Measurements from ENCODE around the gene DKK1.

The DKK1 gene

GRCh38 chr10:52308251-52309031 is 5.6 kb upstream of the DKK1 start (continued):
- TF ChIP-seq ZBTB10 (tag by site-specific recombination; IDR thresholded peaks at IDR 0.05): no peak
- TF ChIP-seq BCL6B (tag by site-specific recombination; IDR thresholded peaks at IDR 0.05): no peak
- TF ChIP-seq PRDM4 (tag by site-specific recombination; IDR thresholded peaks at IDR 0.05): no peak
- no peak for TF ChIP-seq PRDM6 (tag by site-specific recombination; IDR thresholded peaks at IDR 0.05)
- TF ChIP-seq ZNF561 (tag by site-specific recombination; IDR thresholded peaks at IDR 0.05; ENCODE audit: borderline replicate concordance): no peak
- TF ChIP-seq ZFP41 (tag by site-specific recombination; IDR thresholded peaks at IDR 0.05; ENCODE audit: borderline replicate concordance): no peak
- TF ChIP-seq ZNF449 (tag by site-specific recombination; IDR thresholded peaks at IDR 0.05): no peak
- no peak for TF ChIP-seq KLF7 (tag by site-specific recombination; IDR thresholded peaks at IDR 0.05; ENCODE audit: borderline replicate concordance)
- TF ChIP-seq ZNF645 (tag by site-specific recombination; IDR thresholded peaks at IDR 0.05): no peak
- TF ChIP-seq ELK4 (IDR thresholded peaks at IDR 0.05; ENCODE audit: borderline replicate concordance, low read depth, low read length): no peak
- no peak for TF ChIP-seq ZNF791 (tag by site-specific recombination; IDR thresholded peaks at IDR 0.05)
- no peak for TF ChIP-seq ZNF600 (tag by site-specific recombination; IDR thresholded peaks at IDR 0.05)
- no peak for TF ChIP-seq ZNF394 (tag by site-specific recombination; IDR thresholded peaks at IDR 0.05; ENCODE audit: borderline replicate concordance)
- TF ChIP-seq AEBP2 (tag by site-specific recombination; IDR thresholded peaks at IDR 0.05; ENCODE audit: borderline replicate concordance): no peak
- TF ChIP-seq TCF7L2 (IDR thresholded peaks at IDR 0.05; ENCODE audit: borderline replicate concordance, low read depth, low read length): no peak
- no peak for TF ChIP-seq ZNF169 (tag by site-specific recombination; IDR thresholded peaks at IDR 0.05)
- TF ChIP-seq PRDM10 (tag by site-specific recombination; IDR thresholded peaks at IDR 0.05): no peak
- no peak for TF ChIP-seq ZNF48 (tag by site-specific recombination; IDR thresholded peaks at IDR 0.05)
- no peak for TF ChIP-seq ZNF544 (tag by site-specific recombination; IDR thresholded peaks at IDR 0.05)
- TF ChIP-seq ZXDB (tag by site-specific recombination; IDR thresholded peaks at IDR 0.05): no peak
